Gastrocnemius medialis (tissue), 4 donors: Measurements from ENCODE around the gene ANXA3. TPM values are rescaled to one million over a fixed set of nuclear protein-coding genes. Genes with fewer than 3 reads are reported as not detected.

Experiments used
- ATAC-seq, 2 donors: fragments of 150-250 bp; one replicate each; pipeline ENCODE4 v1.9.1; 2016
- DNase-seq, 2 donors: peaks; one replicate each; pipeline ENCODE4 v3.0.0-alpha.2; 2019
- H3K27ac ChIP-seq, 4 donors: fragments of 200-600 bp; sonication (generic); 1 replicate in 1 of 4; 2 replicates in 3 of 4; pipeline ENCODE4 v1.5.1; 2016 to 2018; ENCODE audit warnings: mild to moderate bottlenecking in 2 of 4, moderate library complexity in 1 of 4
- H3K27me3 ChIP-seq, 3 donors: fragments of 200-600 bp; sonication (generic) in 2 of 3; 1 replicate in 1 of 3; 2 replicates in 2 of 3; pipeline versions ENCODE4 v1.5.1 to v1.6.0; 2016 to 2019; ENCODE audit warnings: mild to moderate bottlenecking in 1 of 3, moderate library complexity in 1 of 3
- H3K36me3 ChIP-seq, 2 donors: fragments of 200-600 bp; sonication (generic) in 1 of 2; one replicate each; pipeline ENCODE4 v1.5.1; 2017 to 2018
- H3K4me1 ChIP-seq, 2 donors: fragments of 200-600 bp; sonication (generic) in 1 of 2; one replicate each; pipeline ENCODE4 v1.5.1; 2016 to 2017; ENCODE audit warnings: mild to moderate bottlenecking in 2 of 2
- H3K4me3 ChIP-seq, 4 donors: fragments of 200-600 bp; sonication (generic) in 3 of 4; 1 replicate in 1 of 4; 2 replicates in 3 of 4; pipeline ENCODE4 v1.5.1; 2016 to 2019; ENCODE audit warnings: mild to moderate bottlenecking in 2 of 4
- H3K9me3 ChIP-seq, 3 donors: fragments of 200-600 bp; sonication (generic) in 2 of 3; 1 replicate in 1 of 3; 2 replicates in 2 of 3; pipeline ENCODE4 v1.5.1; 2016 to 2019
- CTCF ChIP-seq, 5 experiments: fragments of 450-650 bp in 3 of 5; fragments of 200-600 bp in 2 of 5; sonication (generic) in 2 of 5; IDR thresholded peaks in 4 of 5; conservative IDR thresholded peaks in 1 of 5; 1 replicate in 4 of 5; 2 replicates in 1 of 5; pipeline ENCODE4 v1.5.1; 2016 to 2019; ENCODE audit warnings: antibody characterized with exemption in 5 of 5, mild to moderate bottlenecking in 3 of 5, moderate library complexity in 3 of 5
- POLR2A ChIP-seq, 2 donors: fragments of 450-650 bp; IDR thresholded peaks; one replicate each; pipeline ENCODE4 v1.6.1; 2017; ENCODE audit warnings: antibody characterized with exemption in 2 of 2, mild to moderate bottlenecking in 2 of 2, moderate library complexity in 2 of 2
- in situ Hi-C, 4 donors: fragments of 200-750 bp; cut with MboI; loops; one replicate each; pipeline versions ENCODE4 v1.15.0 to v1.8.0; 2017; ENCODE audit warnings: low sequenced_read_pairs in 4 of 4
- intact Hi-C: fragments of 100-400 bp; cut with DNase I; formaldehyde crosslinking; loops from one replicate; pipeline ENCODE4 v1.15.1; 2023; ENCODE audit warnings: low total_unique reads
- total RNA-seq, 4 donors: library from RNA; depleted of rRNA; stranded (reverse); fragments of >200 nt; gene quantifications; one replicate each; pipeline versions ENCODE4 v1.1.0 to v1.2.3, GENCODE V29; 2016

ANXA3 gene
- total RNA-seq, 4 donors from 2014 or later = 15.4 to 22.8 (median 17.7) TPM

GRCh38 chr4:78606530-78607095, 55.0 kb downstream of the ANXA3 start:
- intact Hi-C loops = no loop called here
- Histone ChIP-seq H3K36me3 (no peaks in the 10 kb centered on the region), H3K4me1 (no peaks in the 10 kb centered on the region), H3K27me3 (no peaks in the 10 kb centered on the region), H3K4me3 (no peak overlapping the region), H3K27ac (no peak overlapping the region), H3K9me3 (no peaks in the 10 kb centered on the region)
- no peak for ATAC-seq
- no peak for DNase-seq
- in situ Hi-C loops = loop anchor here in 1 of 4 donors (10.0 kb wide), 1 partner anchor 248 kb away; no protein-coding TSS in a partner anchor
- no peak for TF ChIP-seq CTCF (IDR thresholded peaks at IDR 0.05 in 4 of 5, conservative IDR thresholded peaks at IDR 0.05 in 1 of 5)
- TF ChIP-seq POLR2A (IDR thresholded peaks at IDR 0.05) = no peak

DNA sequence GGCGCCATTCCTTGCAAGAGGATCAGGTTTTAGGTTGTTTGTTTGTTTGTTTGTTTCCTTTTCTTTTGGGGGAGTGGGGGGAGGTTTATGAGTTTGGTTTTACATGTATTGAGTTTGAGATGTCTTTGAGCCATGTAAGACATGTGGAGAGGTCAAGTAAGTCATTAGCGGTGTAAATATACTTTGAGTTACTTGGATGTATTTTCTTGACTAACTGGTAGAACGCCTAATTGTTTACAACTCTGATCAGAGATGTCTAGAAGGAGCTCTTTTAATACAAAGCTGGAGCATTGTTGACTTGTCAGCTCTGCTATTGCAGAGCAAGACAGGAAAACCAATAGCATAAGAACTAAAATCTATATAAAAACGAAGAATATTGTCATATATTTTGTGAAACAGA, 57.1 kb downstream of the ANXA3 start:
- Histone ChIP-seq H3K4me3 (no peak overlapping the region), H3K36me3 (no peaks in the 10 kb centered on the region), H3K9me3 (no peaks in the 10 kb centered on the region), H3K27me3 (no peaks in the 10 kb centered on the region), H3K27ac (no peak overlapping the region), H3K4me1 (no peaks in the 10 kb centered on the region)
- TF ChIP-seq CTCF (IDR thresholded peaks at IDR 0.05 in 4 of 5, conservative IDR thresholded peaks at IDR 0.05 in 1 of 5) (no peak), POLR2A (IDR thresholded peaks at IDR 0.05) (no peak)
- ATAC-seq (no peak), DNase-seq (no peak)
- intact Hi-C loops = no loop called here
- in situ Hi-C loops = loop anchor here in 1 of 4 donors (10.0 kb wide), 1 partner anchor 246 kb away; no protein-coding TSS in a partner anchor

GRCh38 chr4:78609580-78609979, 58.0 kb downstream of the ANXA3 start:
- intact Hi-C loops = no loop called here
- Histone ChIP-seq H3K27me3 (no peaks in the 10 kb centered on the region), H3K4me1 (no peaks in the 10 kb centered on the region), H3K9me3 (no peaks in the 10 kb centered on the region), H3K36me3 (no peaks in the 10 kb centered on the region), H3K4me3 (no peak overlapping the region), H3K27ac (no peak overlapping the region)
- DNase-seq (no peak), ATAC-seq (no peak)
- no peak for TF ChIP-seq CTCF (IDR thresholded peaks at IDR 0.05 in 4 of 5, conservative IDR thresholded peaks at IDR 0.05 in 1 of 5)
- TF ChIP-seq POLR2A (IDR thresholded peaks at IDR 0.05) = no peak
- in situ Hi-C loops = loop anchor here in 1 of 4 donors (10.0 kb wide), 1 partner anchor 245 kb away; no protein-coding TSS in a partner anchor

DNA sequence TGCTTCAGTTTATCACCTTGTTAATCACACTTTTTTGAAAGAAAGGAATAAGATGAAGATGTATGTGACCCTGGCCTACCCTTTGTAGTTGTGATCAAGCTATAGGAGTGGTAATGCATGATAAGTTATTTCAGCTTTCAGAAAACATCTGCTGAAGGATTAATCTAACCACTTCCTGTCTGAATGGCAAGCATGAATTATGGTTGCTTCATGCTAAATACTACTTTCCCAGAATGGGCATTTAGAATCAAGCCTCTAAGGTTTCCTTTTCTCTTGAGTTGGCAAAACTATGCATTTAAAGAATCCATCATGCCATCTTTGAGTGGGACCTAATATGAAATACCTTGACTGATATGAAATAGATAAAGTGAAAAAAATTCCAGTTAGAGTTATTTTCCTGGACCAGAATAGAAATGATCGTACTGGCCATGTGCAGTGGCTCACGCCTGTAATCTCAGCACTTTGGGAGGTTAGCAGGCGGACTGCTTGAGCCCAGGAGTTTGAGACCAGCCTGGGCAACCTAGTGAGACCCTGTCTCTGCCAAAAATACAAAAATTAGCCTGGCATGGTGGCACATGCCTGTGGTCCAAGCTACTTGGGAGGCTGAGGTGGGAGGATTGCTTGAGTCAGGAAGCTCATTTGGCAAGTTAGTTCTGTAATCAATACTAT, 59.1 kb downstream of the ANXA3 start:
- Histone ChIP-seq H3K9me3 (no peaks in the 10 kb centered on the region), H3K27ac (no peak overlapping the region), H3K27me3 (no peaks in the 10 kb centered on the region), H3K4me3 (no peak overlapping the region), H3K36me3 (no peaks in the 10 kb centered on the region), H3K4me1 (no peaks in the 10 kb centered on the region)
- ATAC-seq = no peak
- intact Hi-C loops = loop anchor here (10.0 kb wide), 1 partner anchor 164 kb away; the partner anchor contains the start of gene BMP2K
- TF ChIP-seq POLR2A (IDR thresholded peaks at IDR 0.05) (no peak), CTCF (IDR thresholded peaks at IDR 0.05 in 4 of 5, conservative IDR thresholded peaks at IDR 0.05 in 1 of 5) (no peak)
- in situ Hi-C loops = loop anchor here in 3 of 4 donors (5.0 to 10.0 kb wide), 2 partner anchors 244 to 257 kb away; no protein-coding TSS in a partner anchor
- DNase-seq = no peak
